Body of pancreas (tissue), 4 donors: ENCODE data around the gene DSCAM.

Source experiments
- POLR2A ChIP-seq, 3 donors: fragments of 450-650 bp; IDR thresholded peaks; one replicate each; pipeline ENCODE4 v1.6.1; 2016; ENCODE audit warnings: antibody characterized with exemption in 3 of 3, mild to moderate bottlenecking in 2 of 3
- TF ChIP-seq, protein P1 (sequence below), 7 experiments: fragments of 450-650 bp in 4 of 7; fragments of 200-600 bp in 3 of 7; sonication (generic) in 3 of 7; IDR thresholded peaks; one replicate each; pipeline ENCODE4 v1.5.1; 2016 to 2019; ENCODE audit warnings: antibody characterized with exemption in 7 of 7

DNA sequence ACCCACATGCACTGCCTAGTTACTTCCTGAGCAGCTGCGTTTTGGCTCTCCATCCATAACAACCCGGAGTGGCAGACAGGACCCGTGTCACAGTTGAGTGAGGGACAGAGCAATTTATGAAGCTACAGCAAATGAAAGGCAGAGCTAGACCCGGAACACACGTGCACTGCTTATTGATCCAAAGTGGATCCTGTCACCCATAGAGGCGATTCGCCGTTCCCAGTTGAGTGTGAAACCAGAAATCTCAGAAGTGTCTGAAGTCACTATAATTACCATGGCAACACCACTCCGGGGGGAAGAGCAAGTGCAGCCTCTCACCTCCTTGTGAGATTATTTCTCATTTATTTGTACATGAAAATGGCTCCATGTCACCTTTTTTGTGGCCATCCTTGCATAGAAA, 365.2 kb downstream of the DSCAM start:
- TF ChIP-seq, protein P1, sequence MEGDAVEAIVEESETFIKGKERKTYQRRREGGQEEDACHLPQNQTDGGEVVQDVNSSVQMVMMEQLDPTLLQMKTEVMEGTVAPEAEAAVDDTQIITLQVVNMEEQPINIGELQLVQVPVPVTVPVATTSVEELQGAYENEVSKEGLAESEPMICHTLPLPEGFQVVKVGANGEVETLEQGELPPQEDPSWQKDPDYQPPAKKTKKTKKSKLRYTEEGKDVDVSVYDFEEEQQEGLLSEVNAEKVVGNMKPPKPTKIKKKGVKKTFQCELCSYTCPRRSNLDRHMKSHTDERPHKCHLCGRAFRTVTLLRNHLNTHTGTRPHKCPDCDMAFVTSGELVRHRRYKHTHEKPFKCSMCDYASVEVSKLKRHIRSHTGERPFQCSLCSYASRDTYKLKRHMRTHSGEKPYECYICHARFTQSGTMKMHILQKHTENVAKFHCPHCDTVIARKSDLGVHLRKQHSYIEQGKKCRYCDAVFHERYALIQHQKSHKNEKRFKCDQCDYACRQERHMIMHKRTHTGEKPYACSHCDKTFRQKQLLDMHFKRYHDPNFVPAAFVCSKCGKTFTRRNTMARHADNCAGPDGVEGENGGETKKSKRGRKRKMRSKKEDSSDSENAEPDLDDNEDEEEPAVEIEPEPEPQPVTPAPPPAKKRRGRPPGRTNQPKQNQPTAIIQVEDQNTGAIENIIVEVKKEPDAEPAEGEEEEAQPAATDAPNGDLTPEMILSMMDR (IDR thresholded peaks at IDR 0.05), result no peak
- no peak for TF ChIP-seq POLR2A (IDR thresholded peaks at IDR 0.05)
